Endodermal cell (in vitro differentiated cells): ENCODE measurements around the gene CASP5. TPM values are rescaled to one million over a fixed set of nuclear protein-coding genes. Genes with fewer than 3 reads are reported as not detected.
"Not testable (repeated sequence)": the region's sequence is repeated elsewhere in the genome, so short reads cannot be mapped to it uniquely, and the experiment has no call there.

Experiments used
- DNase-seq: peaks from one replicate; pipeline ENCODE4 v3.0.0-alpha.2; 2017
- H3K27ac ChIP-seq: 2 replicates; pipeline ENCODE4 v1.5.1; 2013; ENCODE audit warnings: mild to moderate bottlenecking, low read depth, low read length, moderate library complexity
- H3K27me3 ChIP-seq: 2 replicates; pipeline ENCODE4 v1.6.1; 2013; ENCODE audit warnings: mild to moderate bottlenecking, low read length, moderate library complexity; ENCODE audit not compliant: insufficient read depth, control insufficient read depth, poor library complexity, severe bottlenecking
- H3K36me3 ChIP-seq: 2 replicates; pipeline ENCODE4 v1.7.0; 2013; ENCODE audit warnings: mild to moderate bottlenecking, low read length, moderate library complexity; ENCODE audit not compliant: control insufficient read depth, insufficient read depth
- H3K4me1 ChIP-seq: one replicate; pipeline ENCODE4 v1.7.0; 2013; ENCODE audit warnings: low read length; ENCODE audit not compliant: control insufficient read depth, insufficient read depth
- H3K4me3 ChIP-seq: 2 replicates; pipeline ENCODE4 v1.5.1; 2013; ENCODE audit warnings: mild to moderate bottlenecking, low read length, moderate library complexity
- H3K9ac ChIP-seq: 2 replicates; pipeline ENCODE4 v1.6.1; 2013; ENCODE audit warnings: mild to moderate bottlenecking, low read length, moderate library complexity; ENCODE audit not compliant: poor library complexity, severe bottlenecking; ENCODE audit errors: extremely low read depth
- H3K9me3 ChIP-seq: 2 replicates; pipeline ENCODE4 v1.6.1; 2013; ENCODE audit warnings: mild to moderate bottlenecking, low read length, moderate library complexity; ENCODE audit not compliant: control insufficient read depth
- H3K27ac Mint-ChIP-seq: 2 replicates; pipeline ENCODE4 v1.8.0; 2020; ENCODE audit warnings: mixed read lengths
- H3K27me3 Mint-ChIP-seq: 2 replicates; pipeline ENCODE4 v1.8.0; 2021; ENCODE audit warnings: mild to moderate bottlenecking, mixed read lengths; ENCODE audit not compliant: insufficient read depth
- H3K36me3 Mint-ChIP-seq: 2 replicates; pipeline ENCODE4 v1.8.0; 2020; ENCODE audit warnings: low read depth, mixed read lengths
- H3K4me1 Mint-ChIP-seq: 2 replicates; pipeline ENCODE4 v1.8.0; 2020; ENCODE audit warnings: mixed read lengths
- H3K4me3 Mint-ChIP-seq: 2 replicates; pipeline ENCODE4 v1.8.0; 2020; ENCODE audit warnings: mild to moderate bottlenecking, moderate library complexity, mixed read lengths
- H3K9me3 Mint-ChIP-seq: 2 replicates; pipeline ENCODE4 v1.8.0; 2020; ENCODE audit warnings: mild to moderate bottlenecking, mixed read lengths
- CTCF ChIP-seq: fragments of 200-600 bp; sonication (generic); conservative IDR thresholded peaks from 2 replicates; pipeline ENCODE4 v1.5.0; 2021; ENCODE audit warnings: antibody characterized with exemption, mild to moderate bottlenecking
- WGBS, 2 experiments: methylation state at CpG; one replicate each; pipeline versions ENCODE4 v1.1.5 to v1.1.7; 2013; ENCODE audit warnings: missing lambda C conversion rate in 2 of 2, mixed read lengths in 1 of 2; ENCODE audit not compliant: insufficient coverage in 1 of 2, insufficient read length in 1 of 2; 5-methylcytosine and 5-hydroxymethylcytosine counted together
- total RNA-seq, 2 donors: library from RNA; stranded (reverse); fragmentation: NEBNext Ultra II Directional in 1 of 2; extraction: Animal tissue kit (Norgen Biotek cat#: 25700) in 1 of 2; gene quantifications; 2 replicates in 1 of 2; 3 replicates in 1 of 2; pipeline ENCODE4 v1.2.1, GENCODE V29; 2021

CASP5 gene
- total RNA-seq, 2 donors from 2014 or later = not detected

DNA sequence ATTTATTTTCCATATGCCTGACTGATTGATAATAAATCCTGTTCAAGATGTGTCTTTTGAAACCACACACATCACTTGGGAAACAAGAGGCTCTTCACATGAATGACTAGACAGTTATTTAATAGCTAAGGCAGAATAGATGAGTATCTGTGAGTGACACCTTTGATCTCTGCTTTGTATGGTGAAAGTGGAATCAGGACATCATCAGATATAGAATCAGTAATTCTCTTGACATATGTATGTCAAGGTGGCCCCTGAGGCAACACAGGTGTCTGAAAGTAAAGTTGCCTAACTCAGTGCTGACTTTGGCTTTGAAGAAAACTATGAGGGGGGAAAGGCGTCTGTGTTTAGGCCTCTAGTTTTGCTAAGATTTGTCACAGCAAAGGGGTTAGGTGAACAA, 43.1 kb downstream of the CASP5 start:
- Mint-ChIP-seq H3K27me3 (no peaks in the 10 kb centered on the region), H3K4me3 (no peak overlapping the region), H3K36me3 (peaks cover 2% of the 10 kb centered on the region), H3K27ac (no peak overlapping the region), H3K9me3 (peaks cover 10% of the 10 kb centered on the region), H3K4me1 (no peaks in the 10 kb centered on the region)
- peaks cover 25% of the 10 kb centered on the region for H3K9me3 ChIP-seq
- no peaks in the 10 kb centered on the region for H3K36me3 ChIP-seq
- no peak overlapping the region for H3K9ac ChIP-seq
- DNase-seq = no peak
- H3K27ac ChIP-seq = no peak overlapping the region
- 88 to 89% methylated on average over 1 of the region's 1 CpG for WGBS, 2 experiments
- no peak for TF ChIP-seq CTCF
- H3K27me3 ChIP-seq = no peaks in the 10 kb centered on the region
- H3K4me1 ChIP-seq = no peaks in the 10 kb centered on the region
- no peak overlapping the region for H3K4me3 ChIP-seq

DNA sequence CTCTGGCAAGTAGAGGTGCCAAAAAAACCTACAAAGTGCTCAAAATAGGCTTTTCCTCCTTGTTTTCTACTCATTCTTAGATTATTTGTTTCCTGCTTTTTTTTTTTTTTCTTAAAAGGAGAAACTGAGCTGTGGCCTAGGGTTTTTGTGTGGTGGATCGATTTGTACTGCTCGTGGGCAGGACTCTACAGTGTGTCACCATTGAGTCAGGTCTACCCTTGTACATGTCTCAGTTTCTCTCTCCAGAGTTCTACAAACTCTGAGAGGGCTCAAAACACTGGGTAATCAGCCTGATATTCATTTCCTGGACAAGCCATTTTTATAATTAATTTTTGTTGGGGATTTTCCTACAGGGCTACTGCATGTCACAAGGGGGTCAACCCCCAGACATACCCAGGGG, 49.4 kb downstream of the CASP5 start:
- Mint-ChIP-seq H3K36me3 (peaks cover 7% of the 10 kb centered on the region), H3K4me3 (no peak overlapping the region), H3K27ac (no peak overlapping the region), H3K4me1 (peaks cover 5% of the 10 kb centered on the region), H3K27me3 (no peaks in the 10 kb centered on the region), H3K9me3 (peaks cover 55% of the 10 kb centered on the region)
- Histone ChIP-seq H3K27ac (no peak overlapping the region), H3K9me3 (peaks cover 70% of the 10 kb centered on the region), H3K4me1 (no peaks in the 10 kb centered on the region), H3K36me3 (no peaks in the 10 kb centered on the region), H3K27me3 (no peaks in the 10 kb centered on the region), H3K9ac (no peak overlapping the region), H3K4me3 (peak overlapping the region; percentile 61)
- TF ChIP-seq CTCF = no peak
- 77% methylated on average over 2 of the region's 2 CpGs; no CpG with 5 or more reads in 1 of the 2 experiments for WGBS, 2 experiments
- DNase-seq = no peak

DNA sequence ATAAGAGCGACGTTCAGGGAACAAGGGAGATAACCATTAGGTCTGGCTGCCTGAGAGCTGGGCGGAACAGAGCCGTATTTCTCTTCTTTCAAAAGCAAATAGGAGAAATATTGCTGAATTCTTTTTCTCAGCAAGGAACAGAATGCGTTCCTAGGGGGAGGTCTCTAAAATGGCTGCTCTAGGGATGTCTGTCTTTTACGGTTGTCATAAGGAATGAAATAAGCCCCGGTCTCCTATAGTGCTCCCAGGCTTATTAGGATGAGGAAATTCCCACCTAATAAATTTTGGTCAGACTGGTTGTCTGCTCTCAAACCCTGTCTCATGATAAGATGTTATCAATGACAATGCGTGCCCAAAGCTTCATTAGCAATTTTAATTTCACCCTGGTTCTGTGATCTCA, 50.0 kb downstream of the CASP5 start:
- not testable (repeated sequence) for H3K27me3 ChIP-seq, H3K36me3 ChIP-seq, H3K4me1 Mint-ChIP-seq, DNase-seq, H3K27me3 Mint-ChIP-seq, H3K4me1 ChIP-seq, H3K36me3 Mint-ChIP-seq, H3K27ac ChIP-seq, H3K27ac Mint-ChIP-seq, H3K4me3 Mint-ChIP-seq, H3K9ac ChIP-seq
- H3K9me3 Mint-ChIP-seq = peaks cover 55% of the 10 kb centered on the region
- H3K9me3 ChIP-seq = peaks cover 70% of the 10 kb centered on the region
- H3K4me3 ChIP-seq = peak overlapping the region; percentile 61
- WGBS, 2 experiments = 95 to 97% methylated on average over 7 to 8 of the region's 8 CpGs

GRCh38 chr11:104970756-104971155, 52.2 kb downstream of the CASP5 start:
- no peak overlapping the region for H3K4me3 Mint-ChIP-seq
- peaks cover 51% of the 10 kb centered on the region for H3K9me3 Mint-ChIP-seq
- Histone ChIP-seq H3K27me3 (no peaks in the 10 kb centered on the region), H3K36me3 (no peaks in the 10 kb centered on the region), H3K9ac (no peak overlapping the region), H3K4me3 (no peak overlapping the region), H3K27ac (no peak overlapping the region), H3K4me1 (no peaks in the 10 kb centered on the region), H3K9me3 (peaks cover 54% of the 10 kb centered on the region)
- no peak overlapping the region for H3K27ac Mint-ChIP-seq
- peaks cover 7% of the 10 kb centered on the region for H3K36me3 Mint-ChIP-seq
- H3K27me3 Mint-ChIP-seq = no peaks in the 10 kb centered on the region
- peaks cover 5% of the 10 kb centered on the region for H3K4me1 Mint-ChIP-seq
- DNase-seq = no peak
- no peak for TF ChIP-seq CTCF
